Nephron progenitor cell (in vitro differentiated cells): Measurements from ENCODE around the gene RIPOR1.
"Not testable (repeated sequence)": the region's sequence is repeated elsewhere in the genome, so short reads cannot be mapped to it uniquely, and the experiment has no call there.

ENCODE experiments used
- DNase-seq: peaks from one replicate; pipeline ENCODE4 v3.0.0; 2021
- H3K27ac Mint-ChIP-seq: 2 replicates; pipeline ENCODE4 v1.8.0; 2021; ENCODE audit warnings: mild to moderate bottlenecking, moderate library complexity, mixed read lengths
- H3K27me3 Mint-ChIP-seq: 2 replicates; pipeline ENCODE4 v1.8.0; 2021; ENCODE audit warnings: mild to moderate bottlenecking, low read depth, mixed read lengths; ENCODE audit not compliant: poor library complexity
- H3K36me3 Mint-ChIP-seq: 2 replicates; pipeline ENCODE4 v1.8.0; 2021; ENCODE audit warnings: low read depth, mixed read lengths
- H3K4me1 Mint-ChIP-seq: 2 replicates; pipeline ENCODE4 v1.8.0; 2021; ENCODE audit warnings: mixed read lengths
- H3K4me3 Mint-ChIP-seq: 2 replicates; pipeline ENCODE4 v1.8.0; 2021; ENCODE audit warnings: mild to moderate bottlenecking, moderate library complexity, mixed read lengths
- H3K9me3 Mint-ChIP-seq: 2 replicates; pipeline ENCODE4 v1.8.0; 2021; ENCODE audit warnings: mild to moderate bottlenecking, moderate library complexity, mixed read lengths
- CTCF ChIP-seq: fragments of 200-600 bp; sonication (generic); IDR thresholded peaks from 2 replicates; pipeline ENCODE4 v1.5.0; 2021; ENCODE audit warnings: antibody characterized with exemption

RIPOR1 gene

DNA sequence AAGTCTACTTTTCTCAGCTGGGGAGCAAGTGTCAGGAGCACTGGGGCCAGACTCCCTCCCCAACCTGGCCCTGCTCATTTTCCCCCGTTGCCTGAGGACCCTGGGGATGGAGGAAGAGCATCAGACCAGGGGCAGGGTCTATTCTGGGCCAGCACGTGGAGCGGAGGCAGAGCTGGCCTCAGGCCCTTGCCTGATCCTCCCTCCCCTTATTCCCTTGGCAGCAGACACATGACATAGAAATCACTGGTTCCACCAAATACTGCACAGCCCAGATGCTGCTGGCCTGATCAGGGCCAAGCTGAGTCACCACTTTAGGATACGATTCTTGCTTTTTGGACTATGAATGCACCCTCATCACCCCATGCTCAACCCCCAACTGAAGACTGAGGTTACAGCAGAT is 29.5 kb upstream of the RIPOR1 start:
- H3K27ac Mint-ChIP-seq = no peak overlapping the region

GRCh38 chr16:67504031-67505021 is 24.3 kb upstream of the RIPOR1 start:
- no peak overlapping the region for H3K4me3 Mint-ChIP-seq
- peaks cover 69% of the 10 kb centered on the region for H3K27me3 Mint-ChIP-seq
- DNase-seq = no peak
- H3K27ac Mint-ChIP-seq = peak overlapping the region; percentile 10
- no peaks in the 10 kb centered on the region for H3K4me1 Mint-ChIP-seq
- no peaks in the 10 kb centered on the region for H3K36me3 Mint-ChIP-seq
- no peak for TF ChIP-seq CTCF
- no peaks in the 10 kb centered on the region for H3K9me3 Mint-ChIP-seq

More for the DNA sequence above, 29.5 kb upstream of the RIPOR1 start:
- no peaks in the 10 kb centered on the region for H3K4me1 Mint-ChIP-seq
- no peak for TF ChIP-seq CTCF
- no peaks in the 10 kb centered on the region for H3K9me3 Mint-ChIP-seq
- no peak overlapping the region for H3K4me3 Mint-ChIP-seq
- H3K36me3 Mint-ChIP-seq = no peaks in the 10 kb centered on the region
- H3K27me3 Mint-ChIP-seq = peaks cover 29% of the 10 kb centered on the region
- no peak for DNase-seq

- Mint-ChIP-seq H3K4me3 (no peak overlapping the region), H3K4me1 (no peaks in the 10 kb centered on the region), H3K36me3 (no peaks in the 10 kb centered on the region), H3K9me3 (no peaks in the 10 kb centered on the region), H3K27me3 (peaks cover 57% of the 10 kb centered on the region), H3K27ac (no peak overlapping the region)
- no peak for TF ChIP-seq CTCF
- DNase-seq = no peak
Measured at GRCh38 chr16:67506468-67506867, 22.2 kb upstream of the RIPOR1 start.

DNA sequence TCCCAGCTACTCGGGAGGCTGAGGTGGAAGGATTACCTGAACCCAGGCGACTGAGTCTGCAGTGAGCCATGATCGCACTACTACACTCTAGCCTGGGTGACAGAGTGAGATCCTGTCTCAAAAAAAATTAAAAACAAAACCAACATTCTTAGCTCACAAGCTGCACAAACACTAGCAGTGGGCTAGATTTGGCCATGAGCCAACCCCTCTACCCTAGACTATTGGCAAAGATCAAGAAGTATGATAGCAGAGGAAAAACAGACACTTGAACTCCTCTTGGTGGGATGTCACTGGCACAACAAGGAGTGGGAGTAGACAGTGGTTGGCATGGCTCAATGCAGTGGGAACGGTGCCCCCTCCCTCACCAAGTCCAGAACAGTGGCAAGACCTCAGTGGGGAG is 19.6 kb upstream of the RIPOR1 start:
- H3K9me3 Mint-ChIP-seq = peaks cover 3% of the 10 kb centered on the region
- no peak for TF ChIP-seq CTCF
- H3K36me3 Mint-ChIP-seq = no peaks in the 10 kb centered on the region
- H3K27me3 Mint-ChIP-seq = peaks cover 58% of the 10 kb centered on the region
- no peak overlapping the region for H3K4me3 Mint-ChIP-seq
- no peaks in the 10 kb centered on the region for H3K4me1 Mint-ChIP-seq
- no peak for DNase-seq
- H3K27ac Mint-ChIP-seq = no peak overlapping the region

GRCh38 chr16:67513892-67514291 is 14.7 kb upstream of the RIPOR1 start:
- DNase-seq, H3K36me3 Mint-ChIP-seq, H3K4me3 Mint-ChIP-seq, H3K27ac Mint-ChIP-seq, H3K4me1 Mint-ChIP-seq, H3K9me3 Mint-ChIP-seq: not testable (repeated sequence)
- H3K27me3 Mint-ChIP-seq = peaks cover 45% of the 10 kb centered on the region

- H3K27ac Mint-ChIP-seq = no peak overlapping the region
- peaks cover 49% of the 10 kb centered on the region for H3K27me3 Mint-ChIP-seq
- H3K4me1 Mint-ChIP-seq = peaks cover 7% of the 10 kb centered on the region
- peaks cover 3% of the 10 kb centered on the region for H3K9me3 Mint-ChIP-seq
- H3K36me3 Mint-ChIP-seq = no peaks in the 10 kb centered on the region
- peak; percentile 59 for TF ChIP-seq CTCF
- peak; percentile 66 for DNase-seq
- no peak overlapping the region for H3K4me3 Mint-ChIP-seq
Measured at GRCh38 chr16:67514382-67514828, 14.2 kb upstream of the RIPOR1 start.
